Spleen (tissue), 11 donors: ENCODE data around the gene ADARB2. TPM values are rescaled to one million over a fixed set of nuclear protein-coding genes. Genes with fewer than 3 reads are reported as not detected.

ENCODE experiments used
- DNase-seq: peaks from one replicate; pipeline ENCODE4 v3.0.0-alpha.2; 2020
- H3K27ac ChIP-seq, 8 donors: fragments of 200-600 bp; sonication (generic) in 7 of 8; 1 replicate in 4 of 8; 2 replicates in 4 of 8; pipeline versions ENCODE4 v1.5.0 to v1.8.0; 2016 to 2021; ENCODE audit warnings: inconsistent platforms in 4 of 8, mild to moderate bottlenecking in 4 of 8, moderate library complexity in 1 of 8
- H3K27me3 ChIP-seq, 7 donors: fragments of 200-600 bp; sonication (generic) in 6 of 7; replicated peaks in 1 of 7; 1 replicate in 4 of 7; 2 replicates in 3 of 7; pipeline versions ENCODE4 v1.5.0 to v1.8.0; 2016 to 2021; ENCODE audit warnings: inconsistent platforms in 3 of 7, mild to moderate bottlenecking in 1 of 7
- H3K36me3 ChIP-seq, 6 donors: fragments of 200-600 bp; sonication (generic) in 5 of 6; 1 replicate in 4 of 6; 2 replicates in 2 of 6; pipeline versions ENCODE4 v1.5.0 to v1.8.0; 2016 to 2021; ENCODE audit warnings: inconsistent platforms in 2 of 6
- H3K4me1 ChIP-seq, 6 donors: fragments of 200-600 bp; sonication (generic) in 5 of 6; 1 replicate in 3 of 6; 2 replicates in 3 of 6; pipeline versions ENCODE4 v1.5.0 to v1.8.0; 2016 to 2021; ENCODE audit warnings: inconsistent platforms in 3 of 6
- H3K4me3 ChIP-seq, 8 donors: fragments of 200-600 bp; sonication (generic) in 7 of 8; 1 replicate in 4 of 8; 2 replicates in 4 of 8; pipeline versions ENCODE4 v1.5.0 to v1.8.0; 2016 to 2021; ENCODE audit warnings: inconsistent platforms in 4 of 8, mild to moderate bottlenecking in 4 of 8, moderate library complexity in 2 of 8
- H3K9me3 ChIP-seq, 8 donors: fragments of 200-600 bp; sonication (generic) in 7 of 8; 1 replicate in 4 of 8; 2 replicates in 4 of 8; pipeline versions ENCODE4 v1.5.0 to v1.8.0; 2016 to 2021; ENCODE audit warnings: inconsistent platforms in 4 of 8
- CTCF ChIP-seq, 11 experiments: fragments of 200-600 bp in 7 of 11; fragments of 450-650 bp in 4 of 11; sonication (generic) in 4 of 11; IDR thresholded peaks in 8 of 11; conservative IDR thresholded peaks in 3 of 11; 1 replicate in 7 of 11; 2 replicates in 4 of 11; pipeline versions ENCODE4 v1.4.0 to v1.8.0; 2016 to 2021; ENCODE audit warnings: antibody characterized with exemption in 11 of 11, inconsistent platforms in 4 of 11, mild to moderate bottlenecking in 1 of 11
- POLR2A ChIP-seq, 3 donors: fragments of 450-650 bp; IDR thresholded peaks; one replicate each; pipeline ENCODE4 v1.5.1; 2017; ENCODE audit warnings: antibody characterized with exemption in 3 of 3, mild to moderate bottlenecking in 1 of 3
- POLR2AphosphoS5 ChIP-seq, 3 donors: sonication (generic); formaldehyde crosslinking; IDR thresholded peaks; one replicate each; pipeline ENCODE4 v1.5.1; 2017; ENCODE audit warnings: antibody characterized with exemption in 3 of 3
- WGBS, 5 donors: extraction: QIAGEN DNeasy Blood & Tissue Kit in 3 of 5; methylation state at CpG; one replicate each; pipeline versions ENCODE4 v1.1.5 to v1.1.7; 2013 to 2018; 5-methylcytosine and 5-hydroxymethylcytosine counted together
- intact Hi-C: fragments of 100-400 bp; cut with DNase I; formaldehyde crosslinking; loops from one replicate; pipeline ENCODE4 v1.15.0; 2023; ENCODE audit warnings: low total_unique reads
- polyA plus RNA-seq, 3 donors: library from polyadenylated mRNA; stranded (reverse); fragments of 200-250 nt; gene quantifications; one replicate each; pipeline ENCODE4 v1.2.1, GENCODE V29; 2013
- total RNA-seq, 7 donors: library from RNA; depleted of rRNA in 3 of 7; stranded (reverse); fragments of >200 nt in 3 of 7; fragmentation: NEBNext Ultra II Directional in 4 of 7; extraction: Animal tissue kit (Norgen Biotek cat#: 25700) in 4 of 7; gene quantifications; one replicate each; pipeline versions ENCODE4 v1.1.0 to v1.2.1, GENCODE V29; 2016 to 2021
- donor health status: healthy with polysubstance abuse.
- donor health status: DM: no; HTN: no; CAD: no; lungs with moderate emphysema.
- donor health status: DM: no; HTN: no; CAD: no.
- donor health status: Bipolar disorder and iron deficiency.
- donor health status: healthy.
- donor health status: DM: no; HTN: no; CAD: no.
- donor health status: DM: yes; HTN: yes; CAD: no.

ADARB2 gene
- total and polyA plus RNA-seq, 10 donors = 0.05 to 8.1 (median 0.96) TPM

- intact Hi-C loops = no loop called here
- no peaks in the 10 kb centered on the region for H3K9me3 ChIP-seq
- H3K27ac ChIP-seq = no peak overlapping the region
- 72 to 88% (median 87%) methylated on average over 6 of the region's 6 CpGs for WGBS, 5 donors
- H3K27me3 ChIP-seq = peaks cover 0 to 12% (median 0%) of the 10 kb centered on the region in 7 donors
- H3K4me1 ChIP-seq = peaks cover 0 to 17% (median 2%) of the 10 kb centered on the region in 6 donors
- TF ChIP-seq CTCF (IDR thresholded peaks at IDR 0.05 in 8 of 11, conservative IDR thresholded peaks at IDR 0.05 in 3 of 11) (no peak), POLR2AphosphoS5 (IDR thresholded peaks at IDR 0.05) (no peak), POLR2A (IDR thresholded peaks at IDR 0.05) (no peak)
- no peaks in the 10 kb centered on the region for H3K36me3 ChIP-seq
- no peak overlapping the region for H3K4me3 ChIP-seq
- no peak for DNase-seq
Measured at GRCh38 chr10:1153251-1153763, 584.0 kb downstream of the ADARB2 start.

- peak; percentile 54 for DNase-seq
- Histone ChIP-seq H3K4me3 (no peak overlapping the region), H3K4me1 (peaks cover 0 to 17% (median 2%) of the 10 kb centered on the region in 6 donors), H3K27me3 (peaks cover 0 to 9% (median 0%) of the 10 kb centered on the region in 7 donors), H3K27ac (no peak overlapping the region), H3K36me3 (no peaks in the 10 kb centered on the region), H3K9me3 (peaks cover 0 to under 1% (median 0%) of the 10 kb centered on the region in 8 donors)
- WGBS, 5 donors = 86 to 92% (median 90%) methylated on average over 24 to 32 of the region's 32 CpGs
- intact Hi-C loops = no loop called here
- TF ChIP-seq POLR2AphosphoS5 (IDR thresholded peaks at IDR 0.05) = no peak
- TF ChIP-seq CTCF (IDR thresholded peaks at IDR 0.05 in 8 of 11, conservative IDR thresholded peaks at IDR 0.05 in 3 of 11) = no peak
- TF ChIP-seq POLR2A (IDR thresholded peaks at IDR 0.05) = no peak
Measured at GRCh38 chr10:1152386-1153250, 584.7 kb downstream of the ADARB2 start.

- Histone ChIP-seq H3K9me3 (peaks cover 0 to 14% (median 8%) of the 10 kb centered on the region in 8 donors), H3K36me3 (no peaks in the 10 kb centered on the region), H3K4me3 (no peak overlapping the region), H3K27ac (no peak overlapping the region), H3K4me1 (peaks cover 0 to 17% (median 2%) of the 10 kb centered on the region in 6 donors), H3K27me3 (peaks cover 0 to 7% (median 0%) of the 10 kb centered on the region in 7 donors)
- DNase-seq = peak; percentile 48
- TF ChIP-seq POLR2AphosphoS5 (IDR thresholded peaks at IDR 0.05) (no peak), POLR2A (IDR thresholded peaks at IDR 0.05) (no peak), CTCF (IDR thresholded peaks at IDR 0.05 in 8 of 11, conservative IDR thresholded peaks at IDR 0.05 in 3 of 11) (no peak)
- WGBS, 5 donors = 64 to 87% (median 81%) methylated on average over 15 of the region's 15 CpGs
- intact Hi-C loops = no loop called here
Measured at GRCh38 chr10:1151076-1152033, 586.0 kb downstream of the ADARB2 start.
